HCT116 (cell line): ENCODE data around the gene HYKK. TPM values are rescaled to one million over a fixed set of nuclear protein-coding genes. Genes with fewer than 3 reads are reported as not detected.

ENCODE experiments used
- ATAC-seq: fragments of 200-7000 bp; cut with Tn5 transposase; 2 replicates; pipeline ENCODE4 v1.9.1; 2020; ENCODE audit warnings: mild to moderate bottlenecking, moderate library complexity
- BruUV-seq: library from RNA; stranded (reverse); fragments of 400-500 nt; replicated peaks from 2 replicates; lab custom pipeline; 2021; lab: Mats Ljungman, UMichigan
- CTCF ChIA-PET: fragments of 300-600 bp; sonication (Branson Sonifier 250); formaldehyde crosslinking; loops from one replicate; lab custom pipeline; 2021; ENCODE audit warnings: antibody characterized with exemption; lab: Charles Lee
- POLR2A ChIA-PET: fragments of 300-600, 350-600 bp; sonication (Branson Sonifier 250); formaldehyde crosslinking; loops from one replicate; lab custom pipeline; 2021; ENCODE audit warnings: antibody characterized with exemption; lab: Charles Lee
- RAD21 ChIA-PET, 2 experiments: fragments of 300-600 bp; sonication (Branson Sonifier 250); formaldehyde crosslinking; loops; one replicate each; lab custom pipeline; 2023; ENCODE audit warnings: low total read pairs in 2 of 2; ENCODE audit not compliant: uncharacterized antibody in 2 of 2, unreplicated experiment in 2 of 2, low non-redundant PET in 1 of 2; lab: Charles Lee
- DNase-seq: peaks from one replicate; pipeline ENCODE4 v3.0.0-alpha.2; 2010; ENCODE audit warnings: low read depth, low spot score
- H2AFZ ChIP-seq: fragments of 200-600 bp; shearing (Covaris generic), sonication (generic); 2 replicates; pipeline ENCODE4 v1.6.1; 2017; ENCODE audit warnings: low read depth, mixed run types, mixed read lengths, antibody characterized with exemption, low read length; ENCODE audit not compliant: poor library complexity, severe bottlenecking
- H3K27ac ChIP-seq: 2 replicates; pipeline ENCODE4 v1.5.1; 2012; ENCODE audit warnings: low read depth, low read length
- H3K27me3 ChIP-seq: fragments of 200-600 bp; sonication (generic); 2 replicates; pipeline ENCODE4 v1.6.1; 2016; ENCODE audit warnings: mixed run types, low read length, mixed read lengths; ENCODE audit not compliant: insufficient read depth
- H3K36me3 ChIP-seq, 2 experiments: fragments of 200-500 bp in 1 of 2; fragments of 200-600 bp in 1 of 2; sonication (Bioruptor generic) in 1 of 2; sonication (generic) in 1 of 2; 2 replicates each; pipeline versions ENCODE4 v1.5.1 to v1.6.1; 2014 to 2016; ENCODE audit warnings: low read length in 2 of 2, inconsistent platforms in 1 of 2, mixed read lengths in 1 of 2, mixed run types in 1 of 2; ENCODE audit not compliant: insufficient read depth in 2 of 2, control insufficient read depth in 1 of 2
- H3K4me1 ChIP-seq, 2 experiments: fragments of 200-600 bp in 1 of 2; sonication (generic) in 1 of 2; 2 replicates each; pipeline versions ENCODE4 v1.5.1 to v1.6.1; 2012 to 2017; ENCODE audit warnings: low read length in 2 of 2, inconsistent platforms in 1 of 2, mild to moderate bottlenecking in 1 of 2, mixed read lengths in 1 of 2, mixed run types in 1 of 2, moderate library complexity in 1 of 2; ENCODE audit not compliant: insufficient read depth in 2 of 2, control insufficient read depth in 1 of 2
- H3K4me2 ChIP-seq: fragments of 200-600 bp; sonication (generic); 2 replicates; pipeline ENCODE4 v1.6.1; 2017; ENCODE audit warnings: mixed run types, low read length, mixed read lengths
- H3K4me3 ChIP-seq, 2 experiments: fragments of 200-600 bp in 1 of 2; sonication (generic) in 1 of 2; replicated peaks in 1 of 2; 2 replicates each; pipeline ENCODE4 v1.5.1; 2011 to 2016; ENCODE audit warnings: low read length in 2 of 2, control low read depth in 1 of 2, low read depth in 1 of 2, mild to moderate bottlenecking in 1 of 2, mixed read lengths in 1 of 2, mixed run types in 1 of 2
- H3K79me2 ChIP-seq: fragments of 200-600 bp; sonication (generic); 2 replicates; pipeline ENCODE4 v1.6.1; 2017; ENCODE audit warnings: mild to moderate bottlenecking, mixed run types, low read length, moderate library complexity, mixed read lengths; ENCODE audit not compliant: insufficient read depth
- H3K9ac ChIP-seq: fragments of 200-600 bp; sonication (generic); 2 replicates; pipeline ENCODE4 v1.6.1; 2016; ENCODE audit warnings: low read length, mixed read lengths
- H3K9me2 ChIP-seq: fragments of 200-600 bp; sonication (generic), shearing (Covaris generic); 2 replicates; pipeline ENCODE4 v1.6.1; 2017; ENCODE audit warnings: mixed run types, mild to moderate bottlenecking, moderate library complexity; ENCODE audit not compliant: insufficient read depth
- H3K9me3 ChIP-seq, 2 experiments: fragments of 200-500 bp in 1 of 2; fragments of 200-600 bp in 1 of 2; sonication (Bioruptor generic) in 1 of 2; sonication (generic) in 1 of 2; 2 replicates each; pipeline ENCODE4 v1.6.1; 2014 to 2017; ENCODE audit warnings: low read length in 2 of 2, mixed read lengths in 2 of 2, inconsistent platforms in 1 of 2, low read depth in 1 of 2, mild to moderate bottlenecking in 1 of 2, mixed run types in 1 of 2, moderate library complexity in 1 of 2; ENCODE audit not compliant: control insufficient read depth in 1 of 2, insufficient read depth in 1 of 2
- H4K20me1 ChIP-seq: fragments of 200-600 bp; sonication (generic), shearing (Covaris generic); 2 replicates; pipeline ENCODE4 v1.6.1; 2017; ENCODE audit warnings: mixed run types, mild to moderate bottlenecking, moderate library complexity; ENCODE audit not compliant: insufficient read depth
- CEBPB ChIP-seq: IDR thresholded peaks from 2 replicates; pipeline ENCODE4 v1.6.1; 2012; ENCODE audit warnings: low read depth
- EGR1 ChIP-seq: IDR thresholded peaks from 2 replicates; pipeline ENCODE4 v1.6.1; 2012; ENCODE audit warnings: low read depth
- ELF1 ChIP-seq: IDR thresholded peaks from 2 replicates; pipeline ENCODE4 v1.6.1; 2012; ENCODE audit warnings: low read depth, borderline replicate concordance
- EZH2 ChIP-seq: fragments of 200-600 bp; sonication (generic); IDR thresholded peaks from 2 replicates; pipeline ENCODE4 v1.6.1; 2017; ENCODE audit warnings: antibody characterized with exemption, mixed run types
- FOSL1 ChIP-seq: IDR thresholded peaks from 2 replicates; pipeline ENCODE4 v1.6.1; 2012; ENCODE audit warnings: low read depth
- RAD21 ChIP-seq: IDR thresholded peaks from 2 replicates; pipeline ENCODE4 v1.6.1; 2012; ENCODE audit warnings: low read depth, mild to moderate bottlenecking
- SIN3A ChIP-seq: IDR thresholded peaks from 2 replicates; pipeline ENCODE4 v1.6.1; 2012; ENCODE audit warnings: low read depth
- SRF ChIP-seq: IDR thresholded peaks from 2 replicates; pipeline ENCODE4 v1.6.1; 2012; ENCODE audit warnings: low read depth
- TCF7L2 ChIP-seq: IDR thresholded peaks from 2 replicates; pipeline ENCODE4 v1.7.0; 2011; ENCODE audit warnings: borderline replicate concordance, inconsistent platforms; ENCODE audit not compliant: insufficient read depth, insufficient read length; ENCODE audit errors: extremely low read depth
- YY1 ChIP-seq: IDR thresholded peaks from 2 replicates; pipeline ENCODE4 v1.6.1; 2011; ENCODE audit warnings: low read length, low read depth, moderate library complexity, mild to moderate bottlenecking; ENCODE audit not compliant: insufficient replicate concordance; ENCODE audit errors: extremely low read depth
- ZFX ChIP-seq: fragments of 450-650 bp; IDR thresholded peaks from 2 replicates; pipeline ENCODE4 v1.6.1; 2017
- ZNF274 ChIP-seq: fragments of 200-500 bp; sonication (Bioruptor generic); IDR thresholded peaks from 2 replicates; pipeline ENCODE4 v1.6.1; 2014; ENCODE audit warnings: mild to moderate bottlenecking, low read depth, low read length, inconsistent platforms
- intact Hi-C: fragments of 100-400 bp; cut with micrococcal nuclease; formaldehyde crosslinking; loops from 2 replicates; pipeline ENCODE4 v1.10.0; 2022
- total RNA-seq: library from RNA; stranded (reverse); gene quantifications from one replicate; pipeline ENCODE4 v1.2.1, GENCODE V29; 2021; ENCODE audit not compliant: unreplicated experiment
- TF ChIP-seq, protein P1 (sequence below), 3 experiments: fragments of 200-600 bp in 1 of 3; sonication (generic) in 1 of 3; IDR thresholded peaks in 2 of 3; conservative IDR thresholded peaks in 1 of 3; 2 replicates each; pipeline ENCODE4 v1.5.1; 2012 to 2017; ENCODE audit warnings: low read depth in 2 of 3, low read length in 2 of 3, antibody characterized with exemption in 1 of 3, borderline replicate concordance in 1 of 3, control low read depth in 1 of 3, mild to moderate bottlenecking in 1 of 3, mixed read lengths in 1 of 3, mixed run types in 1 of 3, moderate library complexity in 1 of 3; ENCODE audit not compliant: insufficient read depth in 1 of 3
- TF ChIP-seq, protein P2 (sequence below): IDR thresholded peaks from 2 replicates; pipeline ENCODE4 v1.6.1; 2012

Gene HYKK
- total RNA-seq, 1 experiment from 2014 or later: 6.2 TPM

DNA sequence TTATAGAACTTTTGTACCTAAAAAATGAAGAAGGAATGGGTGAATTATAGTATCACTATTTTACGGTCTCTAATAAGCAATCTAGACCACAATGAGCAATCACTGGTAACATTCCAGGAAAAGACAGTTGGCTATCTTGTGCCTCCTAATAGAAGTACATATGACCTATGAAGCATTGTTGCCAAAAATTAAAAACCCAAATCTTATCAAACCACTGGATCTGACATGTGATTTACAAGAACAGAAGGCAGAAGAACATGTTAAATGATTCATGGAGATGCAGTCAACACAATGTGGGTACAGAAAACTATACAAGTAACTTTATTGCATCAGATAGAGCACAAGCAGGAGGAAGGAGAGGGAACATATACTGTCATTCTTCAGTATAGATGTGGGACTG lies 14.5 kb upstream of the HYKK start (continued):
- TF ChIP-seq YY1: no peak
- TF ChIP-seq, all 23 proteins: peak for 0

DNA sequence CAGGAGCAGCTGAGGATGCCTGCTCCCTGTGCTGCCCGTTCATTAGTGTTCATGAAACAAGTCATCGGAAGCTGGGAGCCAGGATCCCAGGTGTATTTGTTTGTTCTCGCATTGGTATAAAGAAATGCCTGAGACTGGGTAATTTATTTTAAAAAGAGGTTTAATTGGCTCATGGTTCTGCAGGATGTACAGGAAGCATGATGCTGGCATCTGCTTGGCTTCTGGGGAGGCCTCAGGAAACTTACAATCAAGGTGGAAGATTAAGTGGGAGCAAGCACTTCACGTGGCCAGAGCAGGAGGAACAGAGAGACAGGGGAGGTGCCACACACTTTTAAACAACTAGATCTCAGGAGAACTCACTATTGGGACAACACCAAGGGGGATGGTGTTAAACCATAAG lies 5.5 kb upstream of the HYKK start:
- H3K9ac ChIP-seq: no peak overlapping the region
- ATAC-seq: no peak
- POLR2A ChIA-PET: no interaction called here
- TF ChIP-seq CEBPB: no peak
- TF ChIP-seq, all 23 proteins: peak for 0
- ChIA-PET CTCF (no interaction called here), RAD21 (no interaction called here)
- H4K20me1 ChIP-seq: no peaks in the 10 kb centered on the region
- no peaks in the 10 kb centered on the region for H3K9me2 ChIP-seq
- BruUV-seq: no TSS peak
- H3K9me3 ChIP-seq: no peaks in the 10 kb centered on the region
- DNase-seq: no peak
- intact Hi-C loops: no loop called here
- H3K79me2 ChIP-seq: no peaks in the 10 kb centered on the region
- H3K4me1 ChIP-seq: peaks cover under 1 to 7% of the 10 kb centered on the region in 2 experiments; a peak in 3 of 4 replicates
- no peak overlapping the region for H3K27ac ChIP-seq
- no peak overlapping the region for H3K4me3 ChIP-seq
- H3K36me3 ChIP-seq: peaks cover 25 to 26% of the 10 kb centered on the region in 2 experiments; a peak in 3 of 4 replicates
- H3K27me3 ChIP-seq: no peaks in the 10 kb centered on the region
- no peak overlapping the region for H2AFZ ChIP-seq
- no peak overlapping the region for H3K4me2 ChIP-seq

DNA sequence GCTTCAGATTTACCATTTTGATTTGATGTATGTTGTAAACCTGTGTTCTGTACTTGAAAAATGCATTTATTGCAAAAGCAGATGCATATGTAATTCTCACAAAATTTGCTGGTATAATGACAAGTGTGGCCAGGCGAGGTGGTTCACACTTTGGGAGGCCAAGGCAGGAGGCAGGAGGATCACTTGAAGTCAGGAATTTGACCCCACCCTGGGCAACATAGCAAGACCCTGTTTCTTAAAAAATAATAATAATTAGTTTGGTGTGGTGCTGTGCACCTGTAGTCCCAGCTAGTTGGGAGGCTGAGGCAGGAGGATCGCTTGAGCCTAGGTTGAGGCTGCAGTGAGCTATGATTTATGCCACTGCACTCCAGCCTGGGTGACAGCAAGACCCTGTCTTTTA lies 4.7 kb upstream of the HYKK start:
- Histone ChIP-seq H3K4me3 (no peak overlapping the region), H3K79me2 (no peaks in the 10 kb centered on the region), H3K27ac (no peak overlapping the region), H4K20me1 (no peaks in the 10 kb centered on the region), H3K4me1 (peaks cover 2 to 10% of the 10 kb centered on the region in 2 experiments; a peak in 3 of 4 replicates), H3K36me3 (peaks cover 20 to 21% of the 10 kb centered on the region in 2 experiments; a peak in 3 of 4 replicates), H3K27me3 (no peaks in the 10 kb centered on the region), H3K9me3 (no peaks in the 10 kb centered on the region), H3K4me2 (no peak overlapping the region), H2AFZ (no peak overlapping the region), H3K9ac (no peak overlapping the region), H3K9me2 (no peaks in the 10 kb centered on the region)
- ChIA-PET CTCF (no interaction called here), POLR2A (no interaction called here), RAD21 (no interaction called here)
- DNase-seq (no peak), ATAC-seq (no peak)
- intact Hi-C loops: no loop called here
- no peak for TF ChIP-seq TCF7L2
- TF ChIP-seq ZFX: no peak
- TF ChIP-seq SIN3A: no peak
- no peak for TF ChIP-seq CEBPB
- no peak for TF ChIP-seq FOSL1
- no peak for TF ChIP-seq EGR1
- no peak for TF ChIP-seq SRF
- TF ChIP-seq, protein P1, sequence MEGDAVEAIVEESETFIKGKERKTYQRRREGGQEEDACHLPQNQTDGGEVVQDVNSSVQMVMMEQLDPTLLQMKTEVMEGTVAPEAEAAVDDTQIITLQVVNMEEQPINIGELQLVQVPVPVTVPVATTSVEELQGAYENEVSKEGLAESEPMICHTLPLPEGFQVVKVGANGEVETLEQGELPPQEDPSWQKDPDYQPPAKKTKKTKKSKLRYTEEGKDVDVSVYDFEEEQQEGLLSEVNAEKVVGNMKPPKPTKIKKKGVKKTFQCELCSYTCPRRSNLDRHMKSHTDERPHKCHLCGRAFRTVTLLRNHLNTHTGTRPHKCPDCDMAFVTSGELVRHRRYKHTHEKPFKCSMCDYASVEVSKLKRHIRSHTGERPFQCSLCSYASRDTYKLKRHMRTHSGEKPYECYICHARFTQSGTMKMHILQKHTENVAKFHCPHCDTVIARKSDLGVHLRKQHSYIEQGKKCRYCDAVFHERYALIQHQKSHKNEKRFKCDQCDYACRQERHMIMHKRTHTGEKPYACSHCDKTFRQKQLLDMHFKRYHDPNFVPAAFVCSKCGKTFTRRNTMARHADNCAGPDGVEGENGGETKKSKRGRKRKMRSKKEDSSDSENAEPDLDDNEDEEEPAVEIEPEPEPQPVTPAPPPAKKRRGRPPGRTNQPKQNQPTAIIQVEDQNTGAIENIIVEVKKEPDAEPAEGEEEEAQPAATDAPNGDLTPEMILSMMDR (IDR thresholded peaks at IDR 0.05 in 2 of 3, conservative IDR thresholded peaks at IDR 0.05 in 1 of 3; ENCODE audit: borderline replicate concordance in 1 of 3, insufficient read depth in 1 of 3, low read depth in 2 of 3, low read length in 2 of 3): no peak
- TF ChIP-seq, protein P2, sequence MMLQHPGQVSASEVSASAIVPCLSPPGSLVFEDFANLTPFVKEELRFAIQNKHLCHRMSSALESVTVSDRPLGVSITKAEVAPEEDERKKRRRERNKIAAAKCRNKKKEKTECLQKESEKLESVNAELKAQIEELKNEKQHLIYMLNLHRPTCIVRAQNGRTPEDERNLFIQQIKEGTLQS: no peak
- TF ChIP-seq YY1: no peak
- TF ChIP-seq EZH2: no peak
- no peak for TF ChIP-seq ELF1
- no peak for TF ChIP-seq RAD21
- TF ChIP-seq ZNF274: no peak
- BruUV-seq: no TSS peak
